GM19452 (cell line): ENCODE measurements around the gene KAT2A.

Experiments
- ATAC-seq: cut with Tn5 transposase; IDR thresholded peaks from one replicate; pipeline ENCODE4 v1.9.1; 2021; ENCODE audit not compliant: unreplicated experiment

KAT2A gene

DNA sequence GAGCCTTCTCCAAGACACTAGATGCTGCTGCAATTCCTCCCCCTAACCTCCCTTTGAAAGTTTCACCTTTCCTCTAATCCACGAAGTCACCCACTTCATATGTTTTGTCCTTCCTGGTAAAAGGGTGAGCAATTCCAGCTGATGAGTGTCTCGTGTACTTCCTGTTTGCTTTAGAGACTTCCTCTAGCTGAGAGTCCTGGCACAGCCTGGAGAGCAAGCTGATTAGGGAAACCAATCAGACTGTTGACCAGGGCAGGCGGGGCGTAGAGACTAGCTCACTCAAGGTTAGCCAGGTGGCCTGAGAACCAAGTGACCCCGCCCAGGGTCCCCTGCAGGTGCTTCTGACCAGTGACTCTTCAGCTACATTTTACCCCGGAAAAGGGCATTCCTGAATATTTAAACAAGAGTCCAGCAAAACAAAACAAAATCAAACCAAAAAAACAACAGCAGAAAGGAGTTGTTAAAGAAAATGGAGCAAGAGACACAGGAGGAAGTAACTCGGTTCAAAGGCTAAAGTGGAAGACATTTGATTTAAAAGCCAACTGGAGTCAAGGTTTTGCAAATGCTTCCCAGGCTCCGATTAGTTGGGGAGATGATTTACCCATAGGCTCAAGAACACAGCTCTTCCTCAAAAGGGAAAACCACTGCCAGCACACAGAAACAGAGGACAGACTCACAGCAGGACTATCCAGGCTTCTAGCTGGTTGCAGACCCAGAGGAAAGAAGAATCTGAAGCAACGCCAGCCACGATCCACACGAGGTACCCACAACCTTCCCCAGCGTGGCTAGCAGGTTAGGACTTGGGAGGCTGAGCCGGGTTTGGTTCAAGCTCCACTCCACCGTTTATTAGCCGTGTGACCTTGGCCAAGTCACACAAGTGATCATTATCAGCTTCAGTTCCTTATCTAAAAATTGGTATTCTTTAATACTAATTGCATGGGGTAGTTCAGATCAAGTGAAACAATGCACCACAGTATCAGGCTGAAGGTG lies 14.8 kb upstream of the KAT2A start:
- ATAC-seq, result no peak

DNA sequence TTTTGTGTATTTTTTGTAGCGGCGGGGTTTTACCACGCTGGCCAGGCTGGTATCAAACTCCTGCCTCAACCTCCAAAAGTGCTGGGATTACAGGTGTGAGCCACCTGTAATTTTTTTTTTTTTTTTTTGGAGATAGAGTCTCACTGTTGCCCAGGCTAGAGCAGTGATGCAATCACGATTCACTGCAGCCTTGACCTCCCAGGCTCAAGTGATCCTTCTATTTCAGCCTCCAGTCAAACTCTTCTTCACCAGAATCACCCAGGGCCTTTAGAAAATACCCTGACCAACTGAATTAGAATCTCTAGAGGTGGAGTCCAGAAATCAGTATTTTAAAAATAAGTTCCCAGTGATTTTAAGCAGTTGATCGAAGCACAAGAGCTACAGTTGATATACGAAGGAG lies 14.0 kb upstream of the KAT2A start:
- ATAC-seq, result no peak

DNA sequence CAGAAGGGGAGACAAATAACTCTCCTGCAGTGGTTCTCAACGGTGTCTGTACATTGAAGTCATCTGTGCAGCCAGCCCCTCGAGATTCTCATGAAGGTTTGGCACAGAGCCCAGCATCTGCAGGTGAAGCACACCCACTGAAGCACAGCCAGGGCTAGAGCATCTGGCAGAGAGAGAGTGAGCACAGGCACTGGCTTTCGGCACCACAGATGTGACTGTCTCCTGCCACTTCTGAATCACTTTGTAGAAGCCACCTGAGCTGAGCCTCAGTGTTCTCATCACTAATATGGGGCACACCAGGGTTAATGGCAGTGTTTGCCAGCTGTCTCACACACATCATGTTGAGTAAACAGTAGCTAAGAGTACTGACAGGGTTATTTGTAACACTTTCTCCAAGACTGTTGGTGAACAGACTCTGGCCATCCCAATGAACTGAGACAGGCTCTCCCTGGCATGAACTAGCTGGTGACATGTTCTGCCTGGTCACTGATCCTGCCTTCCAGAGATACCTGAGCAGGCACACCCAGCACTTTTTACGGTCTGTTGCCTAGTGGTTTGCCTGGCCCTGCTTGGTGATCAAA lies 12.4 kb upstream of the KAT2A start:
- ATAC-seq, result peak; percentile 68

DNA sequence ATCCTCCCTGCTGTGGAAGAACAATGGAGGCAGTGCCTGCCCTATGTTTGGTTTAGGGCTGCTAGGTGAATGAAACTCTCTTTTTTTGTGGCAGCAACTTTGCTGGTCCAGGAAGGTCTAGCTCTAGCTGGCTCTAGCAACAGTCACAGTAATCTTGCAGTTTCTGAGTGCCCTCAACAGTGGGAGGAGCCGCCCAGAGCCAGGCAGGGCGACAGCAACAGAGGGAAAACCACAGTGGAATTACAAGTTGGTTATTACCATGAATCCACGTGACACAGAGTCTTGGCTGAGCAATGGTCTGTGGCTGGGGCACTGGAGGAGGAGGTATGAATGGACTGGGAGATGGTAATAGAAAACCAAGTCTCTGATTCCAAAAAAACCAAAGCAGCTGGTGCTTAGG lies 11.8 kb upstream of the KAT2A start:
- ATAC-seq, result peak; percentile 13

DNA sequence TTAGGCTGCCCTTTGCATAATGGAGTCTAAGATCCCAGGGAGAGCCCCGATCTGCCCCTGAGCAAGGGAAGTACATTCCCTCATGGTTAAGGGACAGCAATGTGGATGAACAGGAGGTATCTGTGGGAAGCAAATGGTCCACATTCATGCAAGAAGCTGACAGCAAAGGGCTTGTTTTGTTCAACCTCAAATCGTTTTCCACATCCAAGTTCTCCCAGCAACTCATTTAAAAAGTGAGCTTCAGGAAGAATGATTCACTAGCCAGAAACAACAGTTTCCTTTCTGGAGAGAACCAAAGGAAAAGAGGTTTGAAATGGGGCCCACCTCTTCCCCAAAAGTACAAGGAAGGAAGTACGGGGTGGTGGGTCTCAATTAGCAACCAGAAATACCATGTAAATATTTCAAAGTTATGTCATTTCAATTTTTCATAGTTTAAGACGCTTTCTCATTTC lies 10.8 kb upstream of the KAT2A start:
- ATAC-seq, result no peak

DNA sequence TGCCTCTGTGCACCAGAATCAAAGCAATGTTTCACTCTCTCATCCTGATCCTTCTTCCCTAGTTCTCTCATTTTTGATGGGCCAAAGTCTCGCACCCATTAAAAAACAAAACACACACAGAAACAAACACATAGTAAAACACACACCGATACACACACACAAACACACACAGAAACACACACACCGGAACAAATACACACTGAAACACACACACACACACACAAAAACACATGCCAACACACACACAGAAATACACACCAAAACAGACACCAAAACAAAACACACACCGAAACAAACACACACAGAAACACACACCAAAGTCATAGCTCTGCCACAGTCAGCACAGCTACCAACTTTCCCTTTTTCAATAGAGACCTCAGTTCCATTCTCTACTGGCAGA lies 10.1 kb upstream of the KAT2A start:
- no peak for ATAC-seq

DNA sequence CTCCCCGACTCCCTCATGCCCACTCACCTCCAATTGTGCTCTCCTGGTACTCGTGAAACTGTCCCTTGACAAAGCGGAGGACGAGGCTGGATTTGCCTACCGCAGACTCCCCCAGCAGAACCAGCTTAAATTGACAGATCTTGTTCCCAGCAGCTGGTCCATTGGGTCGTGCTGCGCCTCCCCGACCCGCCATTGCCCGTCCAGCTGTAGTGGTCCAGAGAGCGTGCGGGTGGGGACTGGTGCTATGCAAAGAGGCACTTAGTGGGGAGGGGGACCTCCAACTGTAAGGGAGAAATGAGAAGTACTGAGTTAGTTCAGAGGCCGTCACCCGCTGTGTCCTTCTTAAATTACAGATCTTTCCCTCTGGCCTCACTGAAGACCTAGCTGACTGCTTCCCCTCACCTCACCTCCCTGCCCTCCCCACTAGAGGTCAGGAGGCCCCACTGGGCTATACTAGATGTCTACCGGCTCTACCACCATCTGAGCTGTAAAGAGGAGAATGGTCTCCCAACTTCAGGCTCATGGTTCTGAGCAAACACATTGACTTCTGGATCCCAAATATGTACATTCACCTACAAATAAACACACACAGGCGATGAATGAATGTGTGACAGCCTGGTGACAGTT lies 9.3 kb upstream of the KAT2A start:
- ATAC-seq, result no peak

DNA sequence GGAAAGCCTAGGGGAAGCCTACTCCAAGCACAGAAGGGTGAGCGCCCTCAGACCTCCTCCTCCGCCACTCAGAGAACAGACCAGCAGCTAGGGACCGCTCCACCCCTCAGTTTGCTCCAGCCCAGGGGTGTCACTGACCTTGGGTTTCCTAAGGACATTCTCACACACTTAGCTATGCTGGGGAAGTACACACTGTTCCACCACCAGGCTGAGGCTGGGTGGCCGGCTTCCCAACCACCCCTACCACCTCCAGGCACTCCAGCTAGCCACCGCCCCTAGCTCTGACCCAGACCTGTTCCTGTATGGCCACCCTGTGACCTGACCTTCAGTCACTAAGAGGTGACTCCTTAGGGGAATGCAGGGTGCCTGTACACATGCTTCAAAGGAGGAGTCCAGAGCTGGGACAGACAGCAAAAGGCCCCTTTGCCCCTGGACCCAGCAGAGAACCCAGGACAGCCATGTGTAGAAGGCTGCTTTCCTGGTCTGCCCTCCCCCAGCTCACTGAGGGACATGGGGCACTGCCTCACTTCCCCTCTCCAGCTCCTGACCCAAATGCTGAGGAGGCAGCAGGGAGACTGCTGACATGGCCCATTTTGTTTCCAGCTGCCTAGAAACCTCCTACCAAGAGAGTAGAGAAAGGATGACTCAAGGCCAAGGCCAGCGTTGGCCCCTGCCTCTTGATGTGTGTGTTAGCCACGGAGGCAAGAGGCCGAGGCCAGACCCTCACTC lies 8.1 kb upstream of the KAT2A start:
- no peak for ATAC-seq

DNA sequence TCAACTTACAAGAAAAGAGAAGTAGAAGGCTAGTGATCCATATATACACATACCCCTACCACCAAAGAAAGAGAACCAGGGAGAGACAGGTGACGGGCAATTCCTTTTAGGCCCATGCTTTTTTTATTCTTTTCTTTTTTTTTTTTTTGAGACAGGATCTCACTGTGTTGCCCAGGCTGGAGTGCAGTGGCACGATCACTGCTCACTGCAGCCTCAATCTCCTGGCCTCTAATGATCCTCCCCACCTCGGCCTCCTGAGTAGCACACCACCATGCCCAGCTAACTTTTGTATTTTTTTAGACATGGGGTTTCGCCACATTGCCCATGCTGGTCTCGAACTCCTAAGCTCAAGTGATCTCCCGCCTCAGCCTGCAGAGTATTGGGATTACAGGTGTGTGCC lies 6.2 kb upstream of the KAT2A start:
- ATAC-seq, result no peak

DNA sequence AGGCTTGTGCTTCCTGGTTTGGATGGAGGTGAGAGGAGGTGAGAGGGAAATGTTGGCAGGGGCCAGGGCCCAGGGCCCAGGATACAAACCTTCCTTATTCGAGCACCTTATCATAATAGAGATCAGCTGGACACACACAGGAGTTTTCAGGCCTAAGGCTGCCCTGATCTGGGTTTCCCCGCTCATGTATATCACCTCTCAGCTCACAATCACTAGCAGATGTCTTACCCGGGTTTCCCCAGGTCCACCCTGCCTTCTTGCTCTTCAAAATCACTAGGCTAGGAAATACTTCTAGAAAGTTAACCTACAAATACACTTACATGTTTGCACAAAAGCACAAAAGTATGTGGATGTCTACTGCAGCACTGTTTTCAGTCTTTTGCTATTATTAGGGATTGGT lies 5.7 kb upstream of the KAT2A start:
- no peak for ATAC-seq

DNA sequence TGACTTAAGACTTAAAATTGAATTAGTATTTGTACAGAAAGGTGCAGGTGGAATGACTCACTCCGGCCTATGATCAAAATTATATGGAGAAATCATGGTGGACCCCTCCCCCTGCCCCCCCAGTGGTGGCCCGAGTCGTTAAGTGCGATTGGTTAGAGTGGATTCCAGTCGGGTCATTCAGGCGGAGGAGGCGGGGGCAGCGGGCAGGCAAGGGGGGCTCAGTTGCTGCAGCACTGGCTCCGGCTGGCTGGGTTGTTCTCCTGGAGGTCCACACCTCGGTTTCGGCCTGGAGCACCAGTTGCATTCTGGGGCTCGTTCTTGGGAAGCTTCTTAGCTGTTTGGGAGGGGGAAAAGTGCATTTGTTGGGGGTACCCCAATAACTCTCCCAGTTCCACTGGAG lies 4.4 kb upstream of the KAT2A start:
- no peak for ATAC-seq

DNA sequence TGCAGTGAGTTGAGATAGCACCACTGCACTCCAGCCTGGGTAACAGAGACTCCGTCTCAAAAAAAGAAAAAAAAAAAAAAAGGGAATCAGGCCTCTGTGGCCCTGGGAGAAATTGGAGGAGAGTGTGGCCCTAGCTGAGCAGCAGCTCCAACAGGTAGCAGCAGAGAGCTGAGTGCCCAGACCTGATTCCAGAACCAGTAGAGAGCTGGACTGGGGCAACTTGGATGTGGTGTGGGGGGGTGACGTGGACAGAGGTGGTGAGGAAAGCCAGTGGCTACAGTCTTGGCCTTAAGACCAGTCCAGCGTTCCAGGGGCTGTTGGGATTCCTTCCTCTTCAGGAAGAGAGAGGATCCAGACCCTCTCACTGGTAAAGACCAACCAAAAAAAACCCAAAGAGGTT lies 3.1 kb upstream of the KAT2A start:
- ATAC-seq, result no peak

DNA sequence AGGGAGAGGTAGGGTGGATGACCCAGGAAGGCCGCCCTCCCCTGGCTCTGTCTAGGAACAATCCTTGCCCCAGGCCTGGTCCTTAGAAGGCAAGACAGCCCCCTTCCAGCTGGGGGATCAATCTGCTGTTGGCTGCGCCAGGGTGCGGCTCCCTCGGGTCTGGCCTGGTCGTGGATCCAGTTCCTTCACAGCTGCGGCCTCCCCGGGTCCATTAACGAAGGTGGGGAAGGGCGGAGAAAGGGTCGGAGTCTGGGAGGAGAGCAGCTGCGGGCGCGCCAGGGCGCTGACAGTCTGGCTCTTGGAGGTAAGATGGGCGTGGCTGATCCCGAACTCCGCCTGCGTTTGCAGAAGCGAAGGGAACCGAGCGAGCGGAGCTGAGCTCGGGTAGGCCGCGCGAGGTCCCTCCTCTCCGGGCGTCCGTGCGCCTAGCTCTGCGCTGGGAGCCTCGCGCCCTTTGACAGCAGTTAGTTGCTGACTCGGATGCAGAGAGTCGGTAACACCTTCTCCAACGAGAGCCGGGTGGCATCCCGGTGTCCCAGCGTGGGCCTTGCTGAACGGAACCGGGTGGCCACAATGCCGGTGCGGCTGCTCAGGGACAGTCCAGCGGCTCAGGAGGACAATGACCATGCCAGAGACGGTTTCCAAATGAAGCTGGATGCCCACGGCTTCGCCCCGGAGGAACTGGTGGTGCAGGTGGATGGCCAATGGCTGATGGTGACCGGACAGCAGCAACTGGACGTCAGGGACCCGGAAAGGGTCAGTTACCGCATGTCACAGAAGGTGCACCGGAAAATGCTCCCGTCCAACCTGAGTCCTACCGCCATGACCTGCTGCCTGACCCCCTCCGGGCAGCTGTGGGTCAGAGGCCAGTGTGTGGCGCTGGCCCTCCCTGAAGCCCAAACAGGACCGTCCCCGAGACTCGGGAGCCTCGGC lies 1.5 kb upstream of the KAT2A start, which contains the start of gene HSPB9:
Gene HSPB9, plus strand, starts transcription at position 434 of the 933 bp plus-strand sequence. Its CDS starts 47 bp downstream, at position 481.
- no peak for ATAC-seq

DNA sequence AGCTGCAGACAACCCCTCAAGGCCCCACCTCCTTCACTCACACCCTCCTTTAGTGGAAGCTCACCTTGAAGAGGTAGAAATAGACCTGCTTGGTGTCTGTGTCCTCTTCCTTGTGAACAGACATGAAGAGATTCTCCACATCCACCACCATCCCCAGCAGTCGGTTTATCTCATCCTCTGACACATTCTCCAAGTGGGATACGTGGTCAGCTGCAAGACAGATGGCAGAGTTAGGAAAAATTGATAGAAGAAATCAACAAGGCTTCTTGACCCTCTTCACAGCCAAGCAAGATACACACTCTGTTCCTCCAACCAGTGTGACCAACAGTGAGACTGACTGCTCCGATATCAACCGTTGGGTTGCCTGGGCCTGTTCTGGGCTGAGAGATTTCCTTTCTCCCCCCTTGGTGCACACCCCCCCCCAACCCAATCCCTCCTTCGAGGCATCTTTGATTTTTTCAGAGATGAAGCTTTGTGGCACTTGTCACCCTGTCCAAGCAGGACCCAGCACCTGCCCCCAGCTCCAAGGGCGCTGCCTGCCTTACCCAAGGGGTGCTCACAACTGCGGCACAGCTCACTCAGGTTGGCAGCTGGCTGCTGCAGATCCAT lies 902 bp downstream of the KAT2A start:
- no peak for ATAC-seq

DNA sequence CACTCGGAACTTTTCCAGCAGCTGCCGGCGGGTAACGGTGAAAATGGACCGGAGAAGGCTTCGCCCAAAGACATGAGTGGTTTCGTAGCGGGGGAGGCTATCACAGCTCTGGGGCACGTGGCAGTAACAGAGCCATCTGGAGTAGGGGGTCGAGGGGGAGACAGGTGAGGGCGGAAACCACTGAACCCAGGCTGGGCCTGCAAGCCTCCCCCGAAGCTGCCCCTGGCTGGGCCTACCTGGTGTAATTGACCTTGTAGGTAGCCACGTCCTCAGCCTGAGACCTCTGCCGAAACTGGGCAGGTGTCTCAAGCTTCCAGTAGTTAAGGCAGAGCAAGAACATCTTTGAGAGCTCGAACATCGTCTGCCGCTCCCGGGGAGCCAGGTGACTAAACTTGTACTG lies 1.9 kb downstream of the KAT2A start:
- no peak for ATAC-seq

DNA sequence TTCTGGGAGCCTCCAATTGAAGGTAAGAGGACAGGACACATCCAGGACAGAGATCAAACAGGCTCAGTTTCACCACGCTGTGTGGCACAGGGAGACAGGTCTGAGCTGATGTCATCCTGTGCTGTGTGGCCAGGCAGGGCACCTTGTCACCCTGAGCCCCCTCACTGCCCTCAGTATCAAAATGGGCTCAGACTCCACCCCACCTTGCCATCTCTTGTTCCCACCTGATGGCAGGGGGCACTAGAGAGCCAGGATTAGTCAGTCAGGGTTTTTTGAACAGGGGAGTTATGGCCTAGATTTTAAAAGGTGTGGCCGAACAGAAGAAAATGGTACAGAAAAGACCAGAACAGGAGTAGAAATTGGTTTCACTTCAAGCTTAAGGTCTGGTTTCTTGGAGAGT lies 2.6 kb downstream of the KAT2A start:
- no peak for ATAC-seq

DNA sequence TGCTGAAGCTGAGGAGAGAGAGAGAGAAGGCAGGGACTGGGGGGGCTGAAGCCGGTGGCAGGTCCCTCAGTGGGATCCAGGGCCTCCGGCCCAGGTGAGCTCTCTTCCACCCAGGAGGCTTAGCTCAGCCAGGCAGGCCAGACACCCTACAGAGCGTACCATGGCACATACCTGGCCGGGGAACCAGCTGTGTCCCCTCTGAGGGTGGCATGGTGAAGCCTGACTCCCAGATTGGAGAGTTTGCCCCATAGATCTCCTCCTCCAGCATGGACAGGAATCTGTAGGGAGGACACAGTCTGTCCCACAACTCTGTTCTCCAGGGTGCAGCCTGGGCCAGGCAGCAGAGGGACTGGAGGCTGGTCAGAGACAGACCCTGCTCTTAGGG lies 3.0 kb downstream of the KAT2A start:
- ATAC-seq, result no peak

DNA sequence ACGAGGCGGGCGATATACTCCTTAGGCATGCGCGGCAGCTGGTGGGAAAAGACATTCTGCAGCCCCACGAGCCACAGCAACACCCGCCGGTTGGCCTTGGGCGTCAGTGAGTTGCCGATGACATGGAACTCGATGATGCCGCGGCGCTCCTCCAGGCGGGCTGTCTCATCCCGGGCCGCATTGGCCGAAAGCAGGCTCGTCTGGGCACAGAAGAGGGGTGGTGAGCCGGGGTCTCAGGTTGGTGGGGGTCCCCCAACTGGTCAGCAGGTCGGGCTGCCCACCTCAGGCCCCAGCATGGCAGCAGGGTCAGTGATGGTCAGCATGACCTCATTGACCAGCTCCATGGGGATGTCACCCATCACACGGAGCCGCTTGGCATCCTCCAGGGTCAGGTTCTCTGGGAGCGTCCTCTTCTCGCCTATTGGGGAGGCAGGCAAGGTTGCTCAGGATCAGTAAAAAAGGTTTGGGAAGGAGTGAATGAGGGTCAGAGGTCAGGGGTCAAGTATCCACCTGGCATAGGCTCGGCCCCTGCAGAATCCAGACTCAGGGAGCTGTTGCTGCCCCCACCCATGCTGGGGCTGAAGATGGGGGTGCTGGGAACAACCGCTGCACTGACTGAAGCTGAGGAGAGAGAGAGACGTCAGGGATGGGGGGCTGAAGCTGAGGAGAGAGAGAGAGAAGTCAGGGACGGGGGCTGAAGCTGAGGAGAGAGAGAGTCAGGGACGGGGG lies 3.6 kb downstream of the KAT2A start:
- ATAC-seq, result no peak
